Heart right ventricle (tissue), 16 donors: Measurements from ENCODE around the gene IER5L. TPM values are rescaled to one million over a fixed set of nuclear protein-coding genes. Genes with fewer than 3 reads are reported as not detected.

Experiments
- ATAC-seq, 8 donors: fragments of 200-7000 bp; cut with Tn5 transposase; one replicate each; pipeline ENCODE4 v1.9.1; 2020; ENCODE audit warnings: mild to moderate bottlenecking in 8 of 8, moderate library complexity in 8 of 8, moderate number of reproducible peaks in 1 of 8
- DNase-seq, 2 donors: peaks; one replicate each; pipeline ENCODE4 v3.0.0-alpha.2; 2020
- H3K27ac ChIP-seq, 10 donors: fragments of 200-600 bp; sonication (generic) in 2 of 10; one replicate each; pipeline versions ENCODE4 v1.5.0 to v1.8.0; 2020 to 2022; ENCODE audit warnings: mild to moderate bottlenecking in 3 of 10
- H3K27me3 ChIP-seq, 7 donors: fragments of 200-600 bp; one replicate each; pipeline ENCODE4 v1.8.0; 2021 to 2022; ENCODE audit warnings: mild to moderate bottlenecking in 2 of 7
- H3K36me3 ChIP-seq, 9 donors: fragments of 200-600 bp; sonication (generic) in 1 of 9; one replicate each; pipeline versions ENCODE4 v1.5.0 to v1.8.0; 2020 to 2022; ENCODE audit warnings: mild to moderate bottlenecking in 2 of 9
- H3K4me1 ChIP-seq, 9 donors: fragments of 200-600 bp; sonication (generic) in 1 of 9; one replicate each; pipeline versions ENCODE4 v1.5.0 to v1.8.0; 2020 to 2022; ENCODE audit warnings: mild to moderate bottlenecking in 4 of 9
- H3K4me3 ChIP-seq, 10 donors: fragments of 200-600 bp; sonication (generic) in 2 of 10; one replicate each; pipeline versions ENCODE4 v1.5.0 to v1.8.0; 2020 to 2022; ENCODE audit warnings: mild to moderate bottlenecking in 7 of 10, moderate library complexity in 2 of 10
- H3K9me3 ChIP-seq, 11 donors: fragments of 200-600 bp in 10 of 11; sonication (generic) in 2 of 11; one replicate each; pipeline versions ENCODE4 v1.5.0 to v1.8.0; 2013 to 2022; ENCODE audit warnings: mild to moderate bottlenecking in 2 of 11, control low read depth in 1 of 11, moderate library complexity in 1 of 11
- WGBS, 2 donors: extraction: QIAGEN DNeasy Blood & Tissue Kit; methylation state at CpG; one replicate each; pipeline ENCODE4 v1.1.7; 2013; ENCODE audit warnings: inconsistent platforms in 1 of 2; 5-methylcytosine and 5-hydroxymethylcytosine counted together
- intact Hi-C, 10 donors: fragments of 100-400 bp; cut with DNase I; formaldehyde crosslinking; loops; one replicate each; pipeline versions ENCODE4 v1.11.1 to v1.14.2; 2022
- polyA plus RNA-seq, 2 donors: library from polyadenylated mRNA; stranded (reverse); fragments of 200-250 nt; gene quantifications; one replicate each; pipeline ENCODE4 v1.2.3, GENCODE V29; 2013
- total RNA-seq, 10 donors: library from RNA; stranded (reverse); fragmentation: NEBNext Ultra II Directional in 3 of 10; extraction: Animal tissue kit (Norgen Biotek cat#: 25700) in 3 of 10; gene quantifications; one replicate each; pipeline versions ENCODE4 v1.2.1 to v1.2.4, GENCODE V29; 2021 to 2023
- TF ChIP-seq, protein P1 (sequence below), 9 donors: fragments of 200-600 bp; sonication (generic) in 2 of 9; IDR thresholded peaks; one replicate each; pipeline versions ENCODE4 v1.5.0 to v1.8.0; 2021 to 2022; ENCODE audit warnings: antibody characterized with exemption in 9 of 9, mild to moderate bottlenecking in 5 of 9, moderate library complexity in 1 of 9
- donor health status: Arrhythmogenic right ventricular cardiomyopathy.
- donor health status: ischemic (EF 13 %, LVEDD 7.1; RV severe dilation, severe dysfunction).
- donor health status: healthy with polysubstance abuse.
- donor health status: DM: no; HTN: yes; CAD: no.
- donor health status: DM: no; HTN: no; CAD: no.
- donor health status: ischemic (EF 25% LVEDD 6.9; RV normal size, moderate dysfunction).
- donor health status: ischemic (EF 25% LVEDD 5.7; RV mildly dilated, moderate dysfunction).
- donor health status: healthy.
- donor health status: DM: yes; HTN: yes; CAD: no.
- donor health status: Ischemic cardiomyopathy.
- donor health status: ischemic (EF 35%, LVEDD 5.7; RV mildly dilated, moderate dysfunction).
- donor health status: nonischemic (EF 11% LVEDD 7.7; RV severe dilation, severe dysfunction).
- donor health status: DM: yes; HTN: yes; CAD: no.
- donor health status: PGD.
- donor health status: ischemic (EF 29% LVEDD 5.4; RV normal size, mild dysfunction).
- donor health status: nonischemic (EF 23%, LVEDD 6.1; RV moderate dilation, normal function).

Gene IER5L
- total and polyA plus RNA-seq, 12 donors = 1.2 to 26.3 (median 5.6) TPM

DNA sequence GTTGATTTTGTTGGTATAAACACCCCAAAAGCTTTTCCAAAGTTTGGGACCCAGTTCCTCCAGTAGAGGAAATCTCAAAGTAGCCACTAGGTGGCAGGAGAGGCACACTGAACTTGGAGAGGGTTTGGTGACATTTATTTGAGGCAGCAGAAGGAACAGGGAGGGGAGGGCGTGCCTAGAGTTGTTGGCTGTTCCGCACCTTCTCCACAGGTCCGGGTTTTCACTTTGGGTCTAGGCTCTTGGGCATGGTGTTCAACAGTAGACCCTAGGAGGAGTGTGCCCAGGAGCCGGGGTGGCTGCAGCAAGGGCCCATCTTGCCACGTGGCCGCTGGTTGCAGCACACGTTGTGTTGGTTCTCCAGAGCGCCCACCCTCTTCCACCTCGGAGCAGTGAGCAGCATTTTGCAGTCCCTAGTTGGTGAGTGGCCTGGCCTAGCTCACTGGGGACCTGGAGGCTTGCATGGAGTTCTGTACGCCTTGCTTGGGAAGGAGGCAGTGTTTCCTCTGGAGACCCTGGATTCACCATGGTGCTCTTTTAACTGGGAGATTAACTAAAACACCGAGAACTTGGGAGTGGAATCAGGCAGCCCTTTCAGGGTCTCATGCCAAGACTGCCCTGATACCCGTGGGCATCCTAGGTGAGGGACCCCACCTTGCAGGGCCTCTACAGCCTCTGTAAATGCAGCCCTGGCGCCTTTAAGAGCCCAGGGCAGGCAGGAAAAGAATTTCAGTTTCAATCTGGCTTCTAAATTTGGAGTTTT lies 38.6 kb downstream of the IER5L start:
- no peaks in the 10 kb centered on the region for H3K9me3 ChIP-seq
- no peaks in the 10 kb centered on the region for H3K27me3 ChIP-seq
- H3K4me1 ChIP-seq = peaks cover 46 to 73% (median 65%) of the 10 kb centered on the region in 9 donors
- TF ChIP-seq, protein P1, sequence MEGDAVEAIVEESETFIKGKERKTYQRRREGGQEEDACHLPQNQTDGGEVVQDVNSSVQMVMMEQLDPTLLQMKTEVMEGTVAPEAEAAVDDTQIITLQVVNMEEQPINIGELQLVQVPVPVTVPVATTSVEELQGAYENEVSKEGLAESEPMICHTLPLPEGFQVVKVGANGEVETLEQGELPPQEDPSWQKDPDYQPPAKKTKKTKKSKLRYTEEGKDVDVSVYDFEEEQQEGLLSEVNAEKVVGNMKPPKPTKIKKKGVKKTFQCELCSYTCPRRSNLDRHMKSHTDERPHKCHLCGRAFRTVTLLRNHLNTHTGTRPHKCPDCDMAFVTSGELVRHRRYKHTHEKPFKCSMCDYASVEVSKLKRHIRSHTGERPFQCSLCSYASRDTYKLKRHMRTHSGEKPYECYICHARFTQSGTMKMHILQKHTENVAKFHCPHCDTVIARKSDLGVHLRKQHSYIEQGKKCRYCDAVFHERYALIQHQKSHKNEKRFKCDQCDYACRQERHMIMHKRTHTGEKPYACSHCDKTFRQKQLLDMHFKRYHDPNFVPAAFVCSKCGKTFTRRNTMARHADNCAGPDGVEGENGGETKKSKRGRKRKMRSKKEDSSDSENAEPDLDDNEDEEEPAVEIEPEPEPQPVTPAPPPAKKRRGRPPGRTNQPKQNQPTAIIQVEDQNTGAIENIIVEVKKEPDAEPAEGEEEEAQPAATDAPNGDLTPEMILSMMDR (IDR thresholded peaks at IDR 0.05) = peak; percentile 89 to 94 (median 92)
- DNase-seq (peak; percentile 60 to 92), ATAC-seq (peak; percentile 44 to 71 (median 60))
- peak overlapping the region; percentile 90 to 100 (median 100) for H3K27ac ChIP-seq
- intact Hi-C loops = loop anchor here (1.0 to 10.0 kb wide), 14 partner anchors 37 to 645 kb away; partner anchors contain the start of gene NTMT1 (in 1 of the 10)
- peak overlapping the region; percentile 23 to 62 (median 54) for H3K4me3 ChIP-seq
- H3K36me3 ChIP-seq = peaks cover 0 to 60% (median 13%) of the 10 kb centered on the region in 9 donors
- 2% methylated on average over 12 to 13 of the region's 13 CpGs for WGBS, 2 donors

GRCh38 chr9:129138476-129139232 lies 39.4 kb downstream of the IER5L start:
- peaks cover 40 to 65% (median 57%) of the 10 kb centered on the region in 9 donors for H3K4me1 ChIP-seq

GRCh38 chr9:129138144-129138462 lies 40.0 kb downstream of the IER5L start:
- DNase-seq (peak in 1 of 2 donors; percentile 14), ATAC-seq (no peak)
- H3K27me3 ChIP-seq = no peaks in the 10 kb centered on the region
- H3K36me3 ChIP-seq = peaks cover 0 to 64% (median 13%) of the 10 kb centered on the region in 9 donors
- peaks cover 36 to 60% (median 52%) of the 10 kb centered on the region in 9 donors for H3K4me1 ChIP-seq
- H3K9me3 ChIP-seq = no peaks in the 10 kb centered on the region
- no peak overlapping the region for H3K4me3 ChIP-seq
- TF ChIP-seq, protein P1 (IDR thresholded peaks at IDR 0.05) = no peak
- intact Hi-C loops = loop anchor here in 9 of 10 donors (2.0 to 10.0 kb wide), 11 partner anchors 39 to 647 kb away; partner anchors contain the start of gene NTMT1 (in 1 of the 9)
- H3K27ac ChIP-seq = peak overlapping the region; percentile 90 to 100 (median 100)
- 75 to 78% methylated on average over 9 of the region's 9 CpGs for WGBS, 2 donors

More at GRCh38 chr9:129138476-129139232, 39.4 kb downstream of the IER5L start:
- H3K27ac ChIP-seq = peak overlapping the region; percentile 90 to 100 (median 100)
- DNase-seq (peak; percentile 62 to 71), ATAC-seq (peak; percentile 3 to 36 (median 6))
- 15 to 17% methylated on average over 21 of the region's 21 CpGs for WGBS, 2 donors
- TF ChIP-seq, protein P1 (IDR thresholded peaks at IDR 0.05) = no peak
- H3K9me3 ChIP-seq = no peaks in the 10 kb centered on the region
- intact Hi-C loops = loop anchor here (1.0 to 10.0 kb wide), 14 partner anchors 38 to 646 kb away; partner anchors contain the start of gene NTMT1 (in 1 of the 10)
- no peaks in the 10 kb centered on the region for H3K27me3 ChIP-seq
- peak overlapping the region in 6 of 10 donors; percentile 53 to 62 (median 58) for H3K4me3 ChIP-seq
- H3K36me3 ChIP-seq = peaks cover 0 to 60% (median 13%) of the 10 kb centered on the region in 9 donors
